CD14-positive monocyte (primary cell): ENCODE results near the gene EEFSEC. TPM values are rescaled to one million over a fixed set of nuclear protein-coding genes. Genes with fewer than 3 reads are reported as not detected.

ENCODE experiments used
- DNase-seq, 3 donors: peaks; one replicate each; pipeline ENCODE4 v3.0.0-alpha.2; 2011 to 2022
- H2AFZ ChIP-seq: 2 replicates; pipeline ENCODE4 v1.6.0; 2012; ENCODE audit warnings: mild to moderate bottlenecking, low read depth, low read length, inconsistent platforms; ENCODE audit not compliant: insufficient read depth, poor library complexity, severe bottlenecking
- H3K27ac ChIP-seq, 2 donors: 1 replicate in 1 of 2; 2 replicates in 1 of 2; pipeline ENCODE4 v1.5.1; 2012 to 2013; ENCODE audit warnings: low read length in 2 of 2, control low read depth in 1 of 2, inconsistent platforms in 1 of 2, low read depth in 1 of 2, mild to moderate bottlenecking in 1 of 2
- H3K27me3 ChIP-seq, 2 donors: one replicate each; pipeline versions ENCODE4 v1.6.0 to v1.6.1; 2011 to 2013; ENCODE audit warnings: low read length in 2 of 2; ENCODE audit not compliant: control insufficient read depth in 2 of 2, insufficient read depth in 2 of 2
- H3K36me3 ChIP-seq, 2 donors: replicated peaks in 1 of 2; 1 replicate in 1 of 2; 2 replicates in 1 of 2; pipeline versions ENCODE4 v1.5.1 to v1.6.1; 2012 to 2013; ENCODE audit warnings: low read length in 2 of 2, control low read depth in 1 of 2, inconsistent platforms in 1 of 2, mild to moderate bottlenecking in 1 of 2; ENCODE audit not compliant: insufficient read depth in 2 of 2, control insufficient read depth in 1 of 2
- H3K4me1 ChIP-seq, 2 donors: 1 replicate in 1 of 2; 2 replicates in 1 of 2; pipeline versions ENCODE4 v1.5.1 to v1.6.1; 2012 to 2013; ENCODE audit warnings: low read length in 2 of 2, control low read depth in 1 of 2, inconsistent platforms in 1 of 2, mild to moderate bottlenecking in 1 of 2, moderate library complexity in 1 of 2; ENCODE audit not compliant: insufficient read depth in 2 of 2, control insufficient read depth in 1 of 2
- H3K4me2 ChIP-seq: replicated peaks from 2 replicates; pipeline ENCODE3; 2012; ENCODE audit warnings: low read length, moderate library complexity, mild to moderate bottlenecking; ENCODE audit not compliant: poor library complexity, severe bottlenecking; ENCODE audit errors: extremely low read depth
- H3K4me3 ChIP-seq, 3 experiments: fragments of 200-600 bp in 1 of 3; sonication (generic) in 1 of 3; replicated peaks in 1 of 3; 1 replicate in 2 of 3; 2 replicates in 1 of 3; pipeline ENCODE4 v1.5.1; 2011 to 2013; ENCODE audit warnings: low read length in 3 of 3, mild to moderate bottlenecking in 3 of 3, control low read depth in 2 of 3, low read depth in 2 of 3, inconsistent platforms in 1 of 3, moderate library complexity in 1 of 3
- H3K79me2 ChIP-seq: 2 replicates; pipeline ENCODE4 v1.6.0; 2012; ENCODE audit warnings: mild to moderate bottlenecking, control low read depth, inconsistent platforms, low read length, moderate library complexity; ENCODE audit not compliant: insufficient read depth
- H3K9ac ChIP-seq: 2 replicates; pipeline ENCODE4 v1.6.0; 2017; ENCODE audit warnings: low read length, mild to moderate bottlenecking; ENCODE audit not compliant: insufficient read depth, poor library complexity, severe bottlenecking
- H3K9me3 ChIP-seq, 2 donors: replicated peaks in 1 of 2; 1 replicate in 1 of 2; 2 replicates in 1 of 2; pipeline versions ENCODE4 v1.5.1 to v1.6.1; 2012 to 2013; ENCODE audit warnings: low read length in 2 of 2, control low read depth in 1 of 2; ENCODE audit not compliant: control insufficient read depth in 1 of 2, insufficient read depth in 1 of 2
- H4K20me1 ChIP-seq: 2 replicates; pipeline ENCODE4 v1.6.0; 2012; ENCODE audit warnings: mild to moderate bottlenecking, low read length, control low read depth, moderate library complexity; ENCODE audit not compliant: insufficient read depth
- H3K27ac Mint-ChIP-seq, 7 donors: one replicate each; pipeline ENCODE4 v1.8.0; 2020; ENCODE audit warnings: mild to moderate bottlenecking in 7 of 7, mixed read lengths in 7 of 7, moderate library complexity in 6 of 7, inconsistent platforms in 2 of 7
- H3K27me3 Mint-ChIP-seq, 3 donors: one replicate each; pipeline ENCODE4 v1.8.0; 2021 to 2022; ENCODE audit warnings: low read depth in 3 of 3, mild to moderate bottlenecking in 3 of 3, mixed read lengths in 3 of 3, moderate library complexity in 3 of 3, inconsistent platforms in 1 of 3
- H3K36me3 Mint-ChIP-seq, 2 donors: one replicate each; pipeline ENCODE4 v1.8.0; 2020; ENCODE audit warnings: mixed read lengths in 2 of 2, inconsistent platforms in 1 of 2, mild to moderate bottlenecking in 1 of 2
- H3K4me1 Mint-ChIP-seq: one replicate; pipeline ENCODE4 v1.8.0; 2020; ENCODE audit warnings: mild to moderate bottlenecking, mixed read lengths
- H3K4me3 Mint-ChIP-seq, 2 donors: one replicate each; pipeline ENCODE4 v1.8.0; 2020; ENCODE audit warnings: mild to moderate bottlenecking in 2 of 2, mixed read lengths in 2 of 2, moderate library complexity in 1 of 2
- H3K9me3 Mint-ChIP-seq, 7 donors: one replicate each; pipeline ENCODE4 v1.8.0; 2020 to 2022; ENCODE audit warnings: mixed read lengths in 7 of 7, mild to moderate bottlenecking in 6 of 7, moderate library complexity in 6 of 7, inconsistent platforms in 2 of 7
- CTCF ChIP-seq: fragments of 200-600 bp; IDR thresholded peaks from one replicate; pipeline ENCODE4 v1.8.0; 2022; ENCODE audit warnings: antibody characterized with exemption, mild to moderate bottlenecking
- WGBS: methylation state at CpG from one replicate; pipeline ENCODE4 v1.1.5; 2013; ENCODE audit warnings: missing lambda C conversion rate; ENCODE audit not compliant: insufficient coverage; 5-methylcytosine and 5-hydroxymethylcytosine counted together
- intact Hi-C, 2 donors: fragments of 100-400 bp; cut with micrococcal nuclease; formaldehyde crosslinking; loops; one replicate each; pipeline versions ENCODE4 v1.15.0 to v1.15.1; 2023
- polyA plus RNA-seq, 3 donors: library from polyadenylated mRNA; depleted of rRNA in 1 of 3; unstranded in 2 of 3; stranded (reverse) in 1 of 3; fragments of 300-500 nt in 2 of 3; fragments of >200 nt in 1 of 3; fragmentation: Illumina TruSeq in 2 of 3; gene quantifications; 1 replicate in 2 of 3; 2 replicates in 1 of 3; pipeline ENCODE4 v1.2.3, GENCODE V29; 2012 to 2021

Gene EEFSEC
- polyA plus RNA-seq, 3 donors, result 13.3 to 14.9 (median 14.9) TPM

- no peaks in the 10 kb centered on the region for H3K79me2 ChIP-seq
- H3K36me3 Mint-ChIP-seq, result peaks cover 29 to 33% of the 10 kb centered on the region in 2 donors
- peaks cover 4 to 39% of the 10 kb centered on the region in 2 donors for H3K36me3 ChIP-seq
- TF ChIP-seq CTCF, result no peak
- H3K27me3 ChIP-seq, result no peaks in the 10 kb centered on the region
- no peaks in the 10 kb centered on the region for H4K20me1 ChIP-seq
- H3K4me1 ChIP-seq, result no peaks in the 10 kb centered on the region
- H3K9me3 Mint-ChIP-seq, result no peaks in the 10 kb centered on the region
- H3K9ac ChIP-seq, result no peak overlapping the region
- H3K4me3 ChIP-seq, result no peak overlapping the region
- no peaks in the 10 kb centered on the region for H3K4me1 Mint-ChIP-seq
- H3K4me3 Mint-ChIP-seq, result no peak overlapping the region
- no peak overlapping the region for H3K27ac ChIP-seq
- H3K27ac Mint-ChIP-seq, result no peak overlapping the region
- WGBS, result 100% methylated on average over 1 of the region's 2 CpGs
- H2AFZ ChIP-seq, result no peak overlapping the region
- no peak overlapping the region for H3K4me2 ChIP-seq
- no peak for DNase-seq
- H3K9me3 ChIP-seq, result no peaks in the 10 kb centered on the region
- intact Hi-C loops, result no loop called here
- H3K27me3 Mint-ChIP-seq, result no peaks in the 10 kb centered on the region
These were observed 162.0 kb downstream of the EEFSEC start for GRCh38 chr3:128315313-128315712.

- no peak for DNase-seq
These were observed 163.2 kb downstream of the EEFSEC start for GRCh38 chr3:128316481-128316891.

More at GRCh38 chr3:128316481-128316891, 163.2 kb downstream of the EEFSEC start:
- no peak overlapping the region for H3K4me2 ChIP-seq
- intact Hi-C loops, result no loop called here
- peaks cover 4 to 36% of the 10 kb centered on the region in 2 donors for H3K36me3 ChIP-seq
- Mint-ChIP-seq H3K27me3 (peaks cover 0 to 2% (median 0%) of the 10 kb centered on the region in 3 donors), H3K27ac (no peak overlapping the region), H3K36me3 (peaks cover 26 to 28% of the 10 kb centered on the region in 2 donors), H3K4me1 (no peaks in the 10 kb centered on the region), H3K4me3 (no peak overlapping the region), H3K9me3 (no peaks in the 10 kb centered on the region)
- no peak overlapping the region for H3K4me3 ChIP-seq
- no peaks in the 10 kb centered on the region for H3K4me1 ChIP-seq
- H2AFZ ChIP-seq, result no peak overlapping the region
- no peaks in the 10 kb centered on the region for H3K9me3 ChIP-seq
- H3K79me2 ChIP-seq, result no peaks in the 10 kb centered on the region
- no peak overlapping the region for H3K27ac ChIP-seq
- no peaks in the 10 kb centered on the region for H4K20me1 ChIP-seq
- H3K27me3 ChIP-seq, result no peaks in the 10 kb centered on the region
- no peak for TF ChIP-seq CTCF
- 91% methylated on average over 6 of the region's 15 CpGs for WGBS
- H3K9ac ChIP-seq, result no peak overlapping the region
